Heart left ventricle (tissue), 16 donors: ENCODE data around the gene ARHGAP15. TPM values are rescaled to one million over a fixed set of nuclear protein-coding genes. Genes with fewer than 3 reads are reported as not detected.

Source experiments
- ATAC-seq, 4 donors: fragments of 200-7000 bp; cut with Tn5 transposase; one replicate each; pipeline ENCODE4 v1.9.1; 2020 to 2022; ENCODE audit warnings: moderate library complexity in 4 of 4, mild to moderate bottlenecking in 3 of 4, moderate number of reproducible peaks in 1 of 4
- DNase-seq, 5 donors: peaks; one replicate each; pipeline ENCODE4 v3.0.0-alpha.2; 2020
- H3K27ac ChIP-seq, 12 donors: fragments of 200-600 bp; sonication (generic) in 4 of 12; one replicate each; pipeline versions ENCODE4 v1.5.0 to v1.8.0; 2016 to 2022; ENCODE audit warnings: mild to moderate bottlenecking in 2 of 12
- H3K27me3 ChIP-seq, 9 donors: fragments of 200-600 bp; sonication (generic) in 2 of 9; one replicate each; pipeline versions ENCODE4 v1.5.1 to v1.8.0; 2016 to 2022; ENCODE audit warnings: mild to moderate bottlenecking in 3 of 9
- H3K36me3 ChIP-seq, 9 donors: fragments of 200-600 bp; sonication (generic) in 2 of 9; one replicate each; pipeline versions ENCODE4 v1.5.0 to v1.8.0; 2018 to 2022; ENCODE audit warnings: mild to moderate bottlenecking in 2 of 9
- H3K4me1 ChIP-seq, 12 donors: fragments of 200-600 bp; sonication (generic) in 4 of 12; one replicate each; pipeline versions ENCODE4 v1.5.0 to v1.8.0; 2016 to 2022; ENCODE audit warnings: mild to moderate bottlenecking in 3 of 12
- H3K4me3 ChIP-seq, 12 donors: fragments of 200-600 bp; sonication (generic) in 4 of 12; one replicate each; pipeline versions ENCODE4 v1.5.0 to v1.8.0; 2017 to 2022; ENCODE audit warnings: mild to moderate bottlenecking in 9 of 12, moderate library complexity in 4 of 12
- H3K9me3 ChIP-seq, 12 donors: fragments of 200-600 bp; sonication (generic) in 4 of 12; one replicate each; pipeline versions ENCODE4 v1.5.0 to v1.8.0; 2016 to 2022; ENCODE audit warnings: mild to moderate bottlenecking in 1 of 12
- POLR2A ChIP-seq, 2 donors: fragments of 450-650 bp; IDR thresholded peaks; one replicate each; pipeline ENCODE4 v1.6.1; 2017; ENCODE audit warnings: antibody characterized with exemption in 2 of 2, mild to moderate bottlenecking in 2 of 2, moderate library complexity in 2 of 2
- WGBS, 4 donors: extraction: QIAGEN DNeasy Blood & Tissue Kit in 2 of 4; methylation state at CpG; one replicate each; pipeline versions ENCODE4 v1.1.5 to v1.1.7; 2013 to 2018; 5-methylcytosine and 5-hydroxymethylcytosine counted together
- intact Hi-C, 10 donors: fragments of 100-400 bp; cut with DNase I; formaldehyde crosslinking; loops; one replicate each; pipeline versions ENCODE4 v1.11.1 to v1.14.2; 2022
- polyA plus RNA-seq, 2 donors: library from polyadenylated mRNA; stranded (reverse); fragments of 200-250 nt; gene quantifications; one replicate each; pipeline ENCODE4 v1.2.3, GENCODE V29; 2013
- total RNA-seq, 9 donors: library from RNA; depleted of rRNA in 2 of 9; stranded (reverse); fragments of >200 nt in 2 of 9; fragmentation: NEBNext Ultra II Directional in 3 of 9; extraction: Animal tissue kit (Norgen Biotek cat#: 25700) in 3 of 9; gene quantifications; one replicate each; pipeline versions ENCODE4 v1.1.0 to v1.2.4, GENCODE V29; 2016 to 2023
- TF ChIP-seq, protein P1 (sequence below), 12 donors: fragments of 200-600 bp; sonication (generic) in 4 of 12; IDR thresholded peaks; one replicate each; pipeline versions ENCODE4 v1.5.0 to v1.8.0; 2018 to 2022; ENCODE audit warnings: antibody characterized with exemption in 12 of 12, mild to moderate bottlenecking in 5 of 12
- donor health status: ischemic (EF 13 %, LVEDD 7.1; RV severe dilation, severe dysfunction).
- donor health status: healthy with polysubstance abuse.
- donor health status: DM: no; HTN: yes; CAD: no.
- donor health status: DM: no; HTN: no; CAD: no.
- donor health status: ischemic (EF 25% LVEDD 6.9; RV normal size, moderate dysfunction).
- donor health status: ischemic (EF 25% LVEDD 5.7; RV mildly dilated, moderate dysfunction).
- donor health status: healthy.
- donor health status: DM: yes; HTN: yes; CAD: no.
- donor health status: ischemic (EF 35%, LVEDD 5.7; RV mildly dilated, moderate dysfunction).
- donor health status: nonischemic (EF 11% LVEDD 7.7; RV severe dilation, severe dysfunction).
- donor health status: DM: yes; HTN: yes; CAD: no.
- donor health status: PGD.
- donor health status: ischemic (EF 29% LVEDD 5.4; RV normal size, mild dysfunction).
- donor health status: nonischemic (EF 23%, LVEDD 6.1; RV moderate dilation, normal function).

ARHGAP15 gene
- total and polyA plus RNA-seq, 11 donors, result 1.3 to 8.7 (median 3.3) TPM

DNA sequence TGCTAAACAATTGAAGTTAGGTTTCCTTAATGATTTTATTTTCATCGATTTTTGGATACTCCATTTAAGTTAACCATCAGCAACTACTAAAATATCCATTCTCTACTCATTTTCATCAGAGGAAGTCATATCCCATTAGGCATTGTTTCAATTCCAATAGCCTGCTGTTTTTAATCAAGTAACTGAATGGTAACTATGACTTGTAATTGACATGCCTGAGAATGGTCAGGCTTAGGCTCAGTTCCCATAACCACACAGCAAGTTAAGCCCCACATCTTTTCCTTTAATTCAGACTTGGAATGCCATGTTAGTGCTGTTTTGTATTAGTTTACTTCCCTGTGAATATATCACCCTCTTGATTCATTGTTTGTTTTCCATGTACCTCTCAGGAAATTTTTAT, 398.8 kb downstream of the ARHGAP15 start:
- WGBS, 4 donors, result 38 to 95% (median 94%) methylated on average over 1 of the region's 1 CpG
- TF ChIP-seq POLR2A (IDR thresholded peaks at IDR 0.05), result no peak
- TF ChIP-seq, protein P1, sequence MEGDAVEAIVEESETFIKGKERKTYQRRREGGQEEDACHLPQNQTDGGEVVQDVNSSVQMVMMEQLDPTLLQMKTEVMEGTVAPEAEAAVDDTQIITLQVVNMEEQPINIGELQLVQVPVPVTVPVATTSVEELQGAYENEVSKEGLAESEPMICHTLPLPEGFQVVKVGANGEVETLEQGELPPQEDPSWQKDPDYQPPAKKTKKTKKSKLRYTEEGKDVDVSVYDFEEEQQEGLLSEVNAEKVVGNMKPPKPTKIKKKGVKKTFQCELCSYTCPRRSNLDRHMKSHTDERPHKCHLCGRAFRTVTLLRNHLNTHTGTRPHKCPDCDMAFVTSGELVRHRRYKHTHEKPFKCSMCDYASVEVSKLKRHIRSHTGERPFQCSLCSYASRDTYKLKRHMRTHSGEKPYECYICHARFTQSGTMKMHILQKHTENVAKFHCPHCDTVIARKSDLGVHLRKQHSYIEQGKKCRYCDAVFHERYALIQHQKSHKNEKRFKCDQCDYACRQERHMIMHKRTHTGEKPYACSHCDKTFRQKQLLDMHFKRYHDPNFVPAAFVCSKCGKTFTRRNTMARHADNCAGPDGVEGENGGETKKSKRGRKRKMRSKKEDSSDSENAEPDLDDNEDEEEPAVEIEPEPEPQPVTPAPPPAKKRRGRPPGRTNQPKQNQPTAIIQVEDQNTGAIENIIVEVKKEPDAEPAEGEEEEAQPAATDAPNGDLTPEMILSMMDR (IDR thresholded peaks at IDR 0.05), result no peak
- no peaks in the 10 kb centered on the region for H3K36me3 ChIP-seq
- H3K4me1 ChIP-seq, result peaks cover 0 to 19% (median 5%) of the 10 kb centered on the region in 12 donors
- H3K9me3 ChIP-seq, result no peaks in the 10 kb centered on the region
- H3K4me3 ChIP-seq, result no peak overlapping the region
- DNase-seq (no peak), ATAC-seq (no peak)
- no peak overlapping the region for H3K27ac ChIP-seq
- intact Hi-C loops, result loop anchor here in 1 of 10 donors (10.0 kb wide), 1 partner anchor 177 kb away; no protein-coding TSS in a partner anchor
- no peaks in the 10 kb centered on the region for H3K27me3 ChIP-seq

DNA sequence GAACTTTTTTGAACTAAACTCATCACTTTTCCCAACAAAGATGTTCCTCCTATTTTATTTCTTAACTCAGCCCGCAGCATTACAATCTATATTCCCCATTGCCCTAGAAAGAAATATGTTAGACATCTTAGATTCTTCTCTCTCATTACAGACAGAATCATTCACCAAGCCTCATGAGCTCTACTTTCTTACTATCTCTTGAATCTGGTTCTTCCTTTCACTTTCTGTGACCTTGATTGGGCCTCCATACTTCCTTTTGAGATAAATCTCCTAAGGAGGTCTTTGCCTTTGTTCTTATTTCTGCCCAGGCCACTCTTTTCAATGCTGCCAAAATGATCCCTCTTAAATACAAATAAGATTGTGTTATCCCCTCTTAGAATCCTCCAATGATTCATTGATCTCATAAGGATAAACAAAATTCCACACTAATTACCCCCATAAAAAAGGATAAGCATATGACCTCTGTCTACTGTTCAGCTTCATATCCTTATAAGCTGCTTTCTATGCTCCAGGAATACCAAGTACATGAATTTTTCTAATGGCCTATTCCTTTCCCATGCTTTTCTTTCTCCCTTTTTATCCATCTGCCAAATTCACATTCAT, 400.0 kb downstream of the ARHGAP15 start:
- H3K9me3 ChIP-seq, result no peaks in the 10 kb centered on the region
- H3K4me3 ChIP-seq, result no peak overlapping the region
- intact Hi-C loops, result loop anchor here in 1 of 10 donors (10.0 kb wide), 1 partner anchor 176 kb away; no protein-coding TSS in a partner anchor
- TF ChIP-seq POLR2A (IDR thresholded peaks at IDR 0.05), result no peak
- TF ChIP-seq, protein P1 (IDR thresholded peaks at IDR 0.05), result no peak
- no peaks in the 10 kb centered on the region for H3K27me3 ChIP-seq
- H3K27ac ChIP-seq, result no peak overlapping the region
- DNase-seq (no peak), ATAC-seq (no peak)
- WGBS, 4 donors, result 90 to 98% (median 94%) methylated on average over 1 of the region's 1 CpG
- H3K36me3 ChIP-seq, result no peaks in the 10 kb centered on the region
- peaks cover 0 to 15% (median 4%) of the 10 kb centered on the region in 12 donors for H3K4me1 ChIP-seq

DNA sequence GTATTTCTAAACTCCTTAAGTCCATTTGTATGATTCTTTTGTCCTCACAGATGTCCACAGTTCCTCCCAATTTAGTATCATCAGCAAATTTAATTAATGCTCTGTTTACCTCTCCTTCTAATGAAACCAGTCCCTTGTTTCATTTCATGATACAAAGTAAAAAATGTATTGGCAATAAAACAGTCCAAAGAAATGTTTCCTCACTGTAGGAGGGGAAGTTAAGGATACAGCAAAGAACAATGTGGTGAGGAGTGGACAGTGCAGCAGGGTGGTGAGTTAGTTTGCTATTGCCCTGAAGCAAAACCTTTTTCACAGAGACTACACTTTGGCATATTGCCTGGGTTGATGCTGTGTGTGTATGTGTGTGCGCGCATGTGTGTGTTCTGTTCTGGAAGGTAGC, 401.5 kb downstream of the ARHGAP15 start:
- no peaks in the 10 kb centered on the region for H3K27me3 ChIP-seq
- H3K9me3 ChIP-seq, result peaks cover 0 to 1% (median 0%) of the 10 kb centered on the region in 12 donors
- no peak overlapping the region for H3K4me3 ChIP-seq
- DNase-seq (no peak), ATAC-seq (no peak)
- peaks cover 0 to 8% (median 0%) of the 10 kb centered on the region in 12 donors for H3K4me1 ChIP-seq
- intact Hi-C loops, result no loop called here
- no peak for TF ChIP-seq POLR2A (IDR thresholded peaks at IDR 0.05)
- TF ChIP-seq, protein P1 (IDR thresholded peaks at IDR 0.05), result no peak
- no peak overlapping the region for H3K27ac ChIP-seq
- 54 to 83% (median 69%) methylated on average over 2 of the region's 2 CpGs for WGBS, 4 donors
- H3K36me3 ChIP-seq, result no peaks in the 10 kb centered on the region

DNA sequence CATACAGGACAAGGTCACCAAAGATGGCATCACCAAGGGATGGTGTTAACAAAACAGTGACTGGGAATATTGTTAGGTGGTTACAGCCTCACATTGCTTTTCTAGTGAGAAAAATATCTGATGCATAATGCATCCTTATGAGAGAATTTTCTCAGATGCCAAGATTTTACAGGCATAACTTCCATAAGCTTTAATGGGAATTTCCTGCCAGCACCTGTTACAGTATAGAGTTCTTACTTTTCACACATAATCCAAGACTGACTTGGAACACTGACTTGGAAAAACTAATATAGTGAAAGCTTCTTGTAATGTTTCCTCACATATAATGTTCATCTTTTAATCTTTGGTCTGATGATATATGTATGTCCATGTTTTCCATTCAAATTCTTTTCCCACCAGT, 402.8 kb downstream of the ARHGAP15 start:
- H3K9me3 ChIP-seq, result peaks cover 0 to 6% (median 0%) of the 10 kb centered on the region in 12 donors
- no peak for ATAC-seq
- no peaks in the 10 kb centered on the region for H3K36me3 ChIP-seq
- TF ChIP-seq POLR2A (IDR thresholded peaks at IDR 0.05), result no peak
- TF ChIP-seq, protein P1 (IDR thresholded peaks at IDR 0.05), result no peak
- no peak for DNase-seq
- no peaks in the 10 kb centered on the region for H3K4me1 ChIP-seq
- no peak overlapping the region for H3K4me3 ChIP-seq
- H3K27me3 ChIP-seq, result no peaks in the 10 kb centered on the region
- H3K27ac ChIP-seq, result no peak overlapping the region
- intact Hi-C loops, result no loop called here
